ENCODE results near the gene MNT. TPM values are rescaled to one million over a fixed set of nuclear protein-coding genes. Genes with fewer than 3 reads are reported as not detected.

Gene MNT
- total and polyA plus RNA-seq, 2 of the 8 experiments (the other 6 are each of a cell fraction or from before 2014, with no cell fraction given): 5.0 to 17.3 TPM

DNA sequence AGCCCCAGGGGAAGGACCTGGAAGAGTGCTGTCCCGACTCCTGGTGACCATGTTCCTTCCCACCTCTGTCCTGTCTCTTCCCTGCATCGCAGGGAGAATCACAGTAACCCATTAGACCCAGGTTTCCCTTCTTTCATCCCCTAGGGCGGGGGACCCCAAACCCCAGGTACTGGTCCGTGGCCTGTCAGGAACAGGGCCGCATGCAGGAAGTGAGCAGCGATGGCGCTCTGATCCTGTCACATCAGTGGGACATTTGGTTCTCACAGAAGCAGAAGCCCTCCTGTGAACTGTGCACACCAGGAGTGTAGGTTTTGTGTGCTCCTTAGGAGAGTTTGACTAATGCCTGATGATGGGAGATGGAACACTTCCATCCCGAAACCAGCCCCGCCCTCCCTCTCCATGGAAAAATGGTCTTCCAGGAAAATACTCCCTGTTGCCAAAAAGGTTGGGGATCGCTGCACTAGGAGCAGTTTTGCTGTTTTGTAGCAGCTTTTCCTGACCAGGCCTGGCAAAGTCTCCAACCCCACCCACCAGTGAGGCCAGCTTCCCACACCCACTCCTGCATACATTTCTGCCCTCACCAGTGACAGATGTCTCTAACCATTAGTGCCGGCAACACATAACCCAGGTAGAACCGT lies 10.5 kb downstream of the MNT start:
- FAIRE-seq (no peak), DNase-seq (ENCODE audit: low read depth in 1 of 2, low spot score in 2 of 2) (no peak)
- H4K8ac ChIP-seq (ENCODE audit: extremely low read depth, insufficient read depth, low read length): no peak overlapping the region; the same call in 1 of the 2 replicates
- no peak overlapping the region for H3K4ac ChIP-seq (replicated peaks; ENCODE audit: insufficient read length, low read depth, low read length)
- no peak overlapping the region for H3K56ac ChIP-seq (replicated peaks; ENCODE audit: insufficient read length, low read depth, low read length)
- H2BK15ac ChIP-seq (ENCODE audit: low read length): no peak overlapping the region
- ChIA-PET CTCF (ENCODE audit: partially characterized antibody) (interaction anchor here (0.8 to 3.7 kb wide), 3 partner anchors 8 to 26 kb away, joined by 5 to 48 read pairs (median 17); no protein-coding TSS in a partner anchor), POLR2A (ENCODE audit: partially characterized antibody) (interaction anchor here (0.7 to 15.4 kb wide), 4 partner anchors 8 to 35 kb away, joined by 3 to 193 read pairs (median 14); partner anchors contain the start of gene MNT)
- no peak overlapping the region for H3K4me3 ChIP-seq (ENCODE audit: extremely low read depth in 1 of 4, insufficient read depth in 2 of 4, low read depth in 3 of 4, low read length in 4 of 4)
- H2AK5ac ChIP-seq (ENCODE audit: low read depth, low read length): no peak overlapping the region
- peaks cover 0 to 25% of the 10 kb centered on the region in 2 experiments; a peak in 1 of 4 replicates for H3K79me2 ChIP-seq (ENCODE audit: control insufficient read depth in 1 of 2, insufficient read depth in 2 of 2, low read length in 2 of 2)
- no peak overlapping the region for H3K18ac ChIP-seq (ENCODE audit: extremely low read depth, low read length)
- peaks cover 9% of the 10 kb centered on the region; the same call in 1 of the 2 replicates for H3K79me1 ChIP-seq (ENCODE audit: low read depth, low read length)
- H2BK120ac ChIP-seq (replicated peaks; ENCODE audit: low read depth, low read length): no peak overlapping the region
- no peak overlapping the region for H2BK5ac ChIP-seq (ENCODE audit: low read depth, low read length)
- peaks cover 4 to 19% (median 9%) of the 10 kb centered on the region in 4 experiments for H3K4me1 ChIP-seq (replicated peaks in 1 of 4; ENCODE audit: control insufficient read depth in 3 of 4, insufficient read depth in 4 of 4, low read length in 3 of 4)
- WGBS, 2 experiments (ENCODE audit: extremely low coverage in 1 of 2, insufficient coverage in 1 of 2, insufficient read length in 1 of 2, insufficient replicate concordance in 2 of 2, low coverage in 1 of 2, low lambda C conversion rate in 2 of 2, missing lambda C conversion rate in 1 of 2): 89% methylated on average over 11 of the region's 12 CpGs; no CpG with 5 or more reads in 1 of the 2 experiments
- H4K5ac ChIP-seq (ENCODE audit: insufficient read length, low read depth, low read length): no peak overlapping the region
- H4K20me1 ChIP-seq (replicated peaks in 1 of 2; ENCODE audit: control insufficient read depth in 1 of 2, insufficient read depth in 2 of 2, low read length in 2 of 2): peaks cover 9 to 10% of the 10 kb centered on the region in 2 experiments
- H3K9ac ChIP-seq (replicated peaks in 1 of 4; ENCODE audit: extremely low read depth in 1 of 4, low read depth in 3 of 4, low read length in 3 of 4): no peak overlapping the region
- H3K27ac ChIP-seq (ENCODE audit: low read depth, low read length): no peak overlapping the region
- no peaks in the 10 kb centered on the region for H3K27me3 ChIP-seq (replicated peaks in 1 of 4; ENCODE audit: control insufficient read depth in 3 of 4, extremely low read depth in 1 of 4, insufficient read depth in 3 of 4, low read length in 3 of 4)
- H2BK12ac ChIP-seq (ENCODE audit: low read depth, low read length): no peak overlapping the region
- no peaks in the 10 kb centered on the region for H3K9me3 ChIP-seq (ENCODE audit: insufficient read depth in 2 of 2, low read depth in 1 of 2, low read length in 1 of 2)
- peaks cover 0 to 8% (median 5%) of the 10 kb centered on the region in 4 experiments; a peak in 3 of 8 replicates for H3K36me3 ChIP-seq (ENCODE audit: control insufficient read depth in 2 of 4, insufficient read depth in 4 of 4, low read length in 3 of 4)
- H2AFZ ChIP-seq (ENCODE audit: low read length): no peak overlapping the region
- no peak overlapping the region for H3K23ac ChIP-seq (ENCODE audit: insufficient read length)
- no peak overlapping the region for H4K91ac ChIP-seq (replicated peaks; ENCODE audit: insufficient read length, low read length)
- H2BK20ac ChIP-seq (ENCODE audit: low read length): no peak overlapping the region
- no peak overlapping the region for H3K14ac ChIP-seq (ENCODE audit: insufficient read length)
- H3K23me2 ChIP-seq (ENCODE audit: low read depth, low read length): peaks cover 10% of the 10 kb centered on the region; the same call in 1 of the 2 replicates
- no peak overlapping the region for H3K4me2 ChIP-seq (ENCODE audit: insufficient read depth in 1 of 2, low read depth in 2 of 2, low read length in 2 of 2)
- TF ChIP-seq KDM5A (IDR thresholded peaks at IDR 0.05; ENCODE audit: low read length) (no peak), EP300 (IDR thresholded peaks at IDR 0.05; ENCODE audit: borderline replicate concordance in 1 of 2, low read depth in 2 of 2, low read length in 2 of 2) (no peak), CREB1 (IDR thresholded peaks at IDR 0.05) (no peak), PHF8 (conservative IDR thresholded peaks at IDR 0.05; ENCODE audit: low read depth, low read length) (no peak), RBBP5 (IDR thresholded peaks at IDR 0.05; ENCODE audit: borderline replicate concordance, low read depth, low read length) (no peak), POLR2AphosphoS5 (IDR thresholded peaks at IDR 0.05; ENCODE audit: low read depth, low read length) (no peak), RFX5 (IDR thresholded peaks at IDR 0.05; ENCODE audit: borderline replicate concordance, low read depth, low read length) (no peak), HDAC6 (IDR thresholded peaks at IDR 0.05; ENCODE audit: low read depth, low read length) (no peak), SIX5 (IDR thresholded peaks at IDR 0.05; ENCODE audit: low read depth, low read length) (no peak), TAF1 (IDR thresholded peaks at IDR 0.05; ENCODE audit: low read depth, low read length) (no peak)
- TF ChIP-seq, protein P1, sequence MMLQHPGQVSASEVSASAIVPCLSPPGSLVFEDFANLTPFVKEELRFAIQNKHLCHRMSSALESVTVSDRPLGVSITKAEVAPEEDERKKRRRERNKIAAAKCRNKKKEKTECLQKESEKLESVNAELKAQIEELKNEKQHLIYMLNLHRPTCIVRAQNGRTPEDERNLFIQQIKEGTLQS (IDR thresholded peaks at IDR 0.05; ENCODE audit: insufficient read depth, low read depth, low read length): no peak
- TF ChIP-seq, protein P2, sequence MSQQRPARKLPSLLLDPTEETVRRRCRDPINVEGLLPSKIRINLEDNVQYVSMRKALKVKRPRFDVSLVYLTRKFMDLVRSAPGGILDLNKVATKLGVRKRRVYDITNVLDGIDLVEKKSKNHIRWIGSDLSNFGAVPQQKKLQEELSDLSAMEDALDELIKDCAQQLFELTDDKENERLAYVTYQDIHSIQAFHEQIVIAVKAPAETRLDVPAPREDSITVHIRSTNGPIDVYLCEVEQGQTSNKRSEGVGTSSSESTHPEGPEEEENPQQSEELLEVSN (IDR thresholded peaks at IDR 0.05): no peak
